Thyroid gland (tissue), 4 donors: ENCODE data around the gene POLR1H. TPM values are rescaled to one million over a fixed set of nuclear protein-coding genes. Genes with fewer than 3 reads are reported as not detected.

Experiments
- DNase-seq, 2 donors: peaks; one replicate each; pipeline ENCODE4 v3.0.0-alpha.2; 2019
- H3K27ac ChIP-seq, 3 donors: fragments of 200-600 bp; sonication (generic); 1 replicate in 2 of 3; 2 replicates in 1 of 3; pipeline ENCODE4 v1.5.1; 2016 to 2019; ENCODE audit warnings: mild to moderate bottlenecking in 1 of 3, moderate library complexity in 1 of 3
- H3K27me3 ChIP-seq: fragments of 200-600 bp; sonication (generic); one replicate; pipeline ENCODE4 v1.5.1; 2019
- H3K36me3 ChIP-seq, 2 donors: fragments of 200-600 bp; sonication (generic); one replicate each; pipeline ENCODE4 v1.5.1; 2016 to 2019
- H3K4me1 ChIP-seq, 2 donors: fragments of 200-600 bp; sonication (generic); one replicate each; pipeline ENCODE4 v1.5.1; 2017 to 2019
- H3K4me3 ChIP-seq, 3 donors: fragments of 200-600 bp; sonication (generic); replicated peaks in 1 of 3; 1 replicate in 2 of 3; 2 replicates in 1 of 3; pipeline ENCODE4 v1.5.1; 2016; ENCODE audit warnings: mild to moderate bottlenecking in 1 of 3
- H3K9me3 ChIP-seq: fragments of 200-600 bp; sonication (generic); one replicate; pipeline ENCODE4 v1.5.1; 2017
- POLR2A ChIP-seq, 2 donors: fragments of 450-650 bp; IDR thresholded peaks; one replicate each; pipeline ENCODE4 v1.6.1; 2017; ENCODE audit warnings: antibody characterized with exemption in 2 of 2, mild to moderate bottlenecking in 2 of 2, moderate library complexity in 1 of 2
- WGBS, 2 donors: methylation state at CpG; one replicate each; pipeline ENCODE4 v1.1.5; 2017; 5-methylcytosine and 5-hydroxymethylcytosine counted together
- intact Hi-C: fragments of 100-400 bp; cut with DNase I; formaldehyde crosslinking; loops from one replicate; pipeline ENCODE4 v1.15.1; 2023
- small RNA-seq: library from RNA; depleted of rRNA; stranded (forward); fragments of <200 nt; gene quantifications from one replicate; pipeline ENCODE3, GENCODE V24; 2016
- total RNA-seq, 4 donors: library from RNA; depleted of rRNA; stranded (reverse); fragments of >200 nt; gene quantifications; one replicate each; pipeline ENCODE4 v1.2.3, GENCODE V29; 2016
- TF ChIP-seq, protein P1 (sequence below), 6 experiments: fragments of 200-600 bp in 3 of 6; fragments of 450-650 bp in 3 of 6; sonication (generic) in 3 of 6; IDR thresholded peaks; one replicate each; pipeline ENCODE4 v1.5.1; 2016 to 2019; ENCODE audit warnings: antibody characterized with exemption in 6 of 6, mild to moderate bottlenecking in 2 of 6, inconsistent platforms in 1 of 6, moderate library complexity in 1 of 6

The POLR1H gene
- total RNA-seq, 4 donors from 2014 or later, result 9.3 to 26.5 (median 12.2) TPM

- 31 to 43% methylated on average over 24 to 27 of the region's 27 CpGs for WGBS, 2 donors
- Histone ChIP-seq H3K4me3 (no peak overlapping the region), H3K27me3 (peaks cover 3% of the 10 kb centered on the region)
These were observed 50.3 kb downstream of the POLR1H start for GRCh38 chr6:30111266-30111856.

DNA sequence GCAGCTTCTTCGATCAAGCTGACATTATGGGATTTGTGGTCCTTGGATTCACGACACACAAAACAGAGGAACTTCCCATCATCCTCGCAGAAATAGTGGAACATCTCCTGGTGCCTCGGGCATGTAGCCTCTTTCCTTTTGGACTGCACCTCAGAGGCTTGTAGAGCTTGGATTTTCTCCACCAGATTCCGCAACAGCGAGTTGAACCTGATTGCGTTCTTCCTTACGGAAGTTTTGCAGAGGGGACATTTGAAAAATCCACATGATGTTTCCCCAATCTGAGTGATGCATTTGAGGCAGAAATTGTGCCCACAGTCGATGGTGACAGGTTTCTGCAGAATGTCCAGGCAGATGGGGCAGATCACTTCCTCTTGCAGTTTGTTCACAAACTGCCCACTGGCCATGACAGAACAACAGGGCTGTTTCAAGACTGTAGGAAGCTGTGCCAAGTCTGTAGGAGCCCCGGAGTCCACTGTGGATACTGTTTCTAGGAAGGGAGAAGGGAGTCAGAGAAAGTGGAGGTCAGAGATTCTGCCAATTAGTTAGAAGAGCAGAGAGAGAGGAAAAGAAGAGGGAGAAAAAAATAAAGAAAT is 51.4 kb downstream of the POLR1H start:
- no peak for TF ChIP-seq POLR2A (IDR thresholded peaks at IDR 0.05)
- TF ChIP-seq, protein P1, sequence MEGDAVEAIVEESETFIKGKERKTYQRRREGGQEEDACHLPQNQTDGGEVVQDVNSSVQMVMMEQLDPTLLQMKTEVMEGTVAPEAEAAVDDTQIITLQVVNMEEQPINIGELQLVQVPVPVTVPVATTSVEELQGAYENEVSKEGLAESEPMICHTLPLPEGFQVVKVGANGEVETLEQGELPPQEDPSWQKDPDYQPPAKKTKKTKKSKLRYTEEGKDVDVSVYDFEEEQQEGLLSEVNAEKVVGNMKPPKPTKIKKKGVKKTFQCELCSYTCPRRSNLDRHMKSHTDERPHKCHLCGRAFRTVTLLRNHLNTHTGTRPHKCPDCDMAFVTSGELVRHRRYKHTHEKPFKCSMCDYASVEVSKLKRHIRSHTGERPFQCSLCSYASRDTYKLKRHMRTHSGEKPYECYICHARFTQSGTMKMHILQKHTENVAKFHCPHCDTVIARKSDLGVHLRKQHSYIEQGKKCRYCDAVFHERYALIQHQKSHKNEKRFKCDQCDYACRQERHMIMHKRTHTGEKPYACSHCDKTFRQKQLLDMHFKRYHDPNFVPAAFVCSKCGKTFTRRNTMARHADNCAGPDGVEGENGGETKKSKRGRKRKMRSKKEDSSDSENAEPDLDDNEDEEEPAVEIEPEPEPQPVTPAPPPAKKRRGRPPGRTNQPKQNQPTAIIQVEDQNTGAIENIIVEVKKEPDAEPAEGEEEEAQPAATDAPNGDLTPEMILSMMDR (IDR thresholded peaks at IDR 0.05), result no peak
- no peak overlapping the region for H3K4me3 ChIP-seq
- 80 to 81% methylated on average over 10 of the region's 10 CpGs for WGBS, 2 donors
- no peaks in the 10 kb centered on the region for H3K9me3 ChIP-seq
- no peak overlapping the region for H3K27ac ChIP-seq
- intact Hi-C loops, result no loop called here
- H3K36me3 ChIP-seq, result no peaks in the 10 kb centered on the region
- DNase-seq, result no peak
- H3K27me3 ChIP-seq, result peaks cover 3% of the 10 kb centered on the region
- H3K4me1 ChIP-seq, result no peaks in the 10 kb centered on the region

More at GRCh38 chr6:30111266-30111856, 50.3 kb downstream of the POLR1H start:
- TF ChIP-seq, protein P1 (IDR thresholded peaks at IDR 0.05), result no peak
- TF ChIP-seq POLR2A (IDR thresholded peaks at IDR 0.05), result no peak
- Histone ChIP-seq H3K9me3 (no peaks in the 10 kb centered on the region), H3K36me3 (no peaks in the 10 kb centered on the region), H3K27ac (no peak overlapping the region), H3K4me1 (no peaks in the 10 kb centered on the region)
- DNase-seq, result no peak
- intact Hi-C loops, result no loop called here

- no peak for TF ChIP-seq POLR2A (IDR thresholded peaks at IDR 0.05)
- TF ChIP-seq, protein P1 (IDR thresholded peaks at IDR 0.05), result no peak
- Histone ChIP-seq H3K27me3 (peaks cover 3% of the 10 kb centered on the region), H3K27ac (no peak within 1 kb of the TSS), H3K9me3 (no peaks in the 10 kb centered on the region), H3K4me1 (no peaks in the 10 kb centered on the region), H3K36me3 (no peaks in the 10 kb centered on the region), H3K4me3 (no peak within 1 kb of the TSS)
- intact Hi-C loops, result no loop called here
- WGBS, 2 donors, result 78 to 80% methylated on average over 3 of the region's 3 CpGs
- DNase-seq, result no peak
These were observed 52.1 kb downstream of the POLR1H start, which contains the start of gene TRIM31 for GRCh38 chr6:30113003-30113759. Gene TRIM31, minus strand, starts transcription at chr6:30113090. Its CDS starts 285 bp downstream, at chr6:30112805.

DNA sequence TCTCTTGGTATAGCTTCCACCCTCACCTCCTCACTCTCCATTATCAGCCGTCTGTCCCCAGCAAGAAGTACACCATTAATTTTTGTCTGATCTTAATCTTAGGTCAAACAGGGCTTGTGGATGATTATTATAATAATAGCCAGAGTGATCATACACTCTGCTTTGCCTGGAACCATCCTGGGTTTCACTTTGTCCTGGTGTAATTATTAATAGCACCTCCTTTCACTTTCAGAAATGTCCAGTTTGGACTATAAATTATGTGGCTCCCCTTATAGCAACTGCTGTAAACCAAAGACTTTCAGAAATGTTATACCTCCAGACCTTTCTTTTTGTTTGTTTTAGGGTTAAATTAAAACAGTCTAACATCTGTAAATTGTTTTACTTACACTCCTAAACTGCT is 52.8 kb downstream of the POLR1H start:
- intact Hi-C loops, result no loop called here
- Histone ChIP-seq H3K4me1 (no peaks in the 10 kb centered on the region), H3K36me3 (no peaks in the 10 kb centered on the region), H3K27ac (no peak overlapping the region), H3K4me3 (no peak overlapping the region), H3K9me3 (no peaks in the 10 kb centered on the region), H3K27me3 (peaks cover 3% of the 10 kb centered on the region)
- no peak for TF ChIP-seq POLR2A (IDR thresholded peaks at IDR 0.05)
- TF ChIP-seq, protein P1 (IDR thresholded peaks at IDR 0.05), result no peak
- no peak for DNase-seq
- WGBS, 2 donors, result 76 to 78% methylated on average over 1 of the region's 1 CpG

Small RNA genes within 50 kb of the gene (small RNA-seq; reads per million reads assigned to genes)
- not detected for gene RF02218
- not detected for gene RF02219
- gene RF02220, result not detected

Other genes starting within 250 kb of the POLR1H start
- 1 to 10 TPM in 1 of 4 donors, under 1 TPM in 1, not detected in 2; 0.45 to 2.3 TPM for gene HLA-G, start 233.4 kb upstream of the POLR1H start, total RNA-seq
- gene HLA-A, start 118.7 kb upstream of the POLR1H start, total RNA-seq, result 100 to 1,000 TPM; 398 to 842 (median 578) TPM
- 10 to 100 TPM; 41.3 to 64.1 (median 50.7) TPM for gene PPP1R11, start 5.9 kb downstream of the POLR1H start, total RNA-seq
- not detected for gene RNF39, start 14.5 kb downstream of the POLR1H start, total RNA-seq
- gene TRIM31, start 51.8 kb downstream of the POLR1H start, total RNA-seq, result not detected
- not detected for gene TRIM40, start 74.9 kb downstream of the POLR1H start, total RNA-seq
- gene TRIM10, start 99.9 kb downstream of the POLR1H start, total RNA-seq, result not detected
- gene TRIM15, start 102.3 kb downstream of the POLR1H start, total RNA-seq, result not detected
- 10 to 100 TPM; 52.9 to 72.2 (median 62.4) TPM for gene TRIM26, start 152.1 kb downstream of the POLR1H start, total RNA-seq